HepG2 (cell line): Measurements from ENCODE around the gene SERPINF2. TPM values are rescaled to one million over a fixed set of nuclear protein-coding genes. Genes with fewer than 3 reads are reported as not detected.

Source experiments
- ARID5B ChIP-seq: IDR thresholded peaks from 2 replicates; pipeline ENCODE4 v1.4.0; 2020; ENCODE audit warnings: mild to moderate bottlenecking, missing genetic modification reagents
- BCL6 ChIP-seq: IDR thresholded peaks from 2 replicates; pipeline ENCODE4 v1.6.1; 2016; ENCODE audit warnings: missing genetic modification reagents, missing compliant biosample characterization
- FOXJ3 ChIP-seq: sonication (generic); formaldehyde crosslinking; IDR thresholded peaks from 2 replicates; pipeline ENCODE4 v1.4.0; 2020; ENCODE audit warnings: missing genetic modification reagents, mild to moderate bottlenecking, borderline replicate concordance
- IRX3 ChIP-seq: sonication (generic); formaldehyde crosslinking; IDR thresholded peaks from 2 replicates; pipeline ENCODE4 v1.8.1; 2023; ENCODE audit warnings: mild to moderate bottlenecking, low read depth, missing genetic modification reagents, borderline replicate concordance
- NFE2 ChIP-seq: sonication (generic); formaldehyde crosslinking; IDR thresholded peaks from 2 replicates; pipeline ENCODE4 v1.4.0; 2020; ENCODE audit warnings: missing genetic modification reagents
- NR1H2 ChIP-seq: sonication (generic); formaldehyde crosslinking; IDR thresholded peaks from 2 replicates; pipeline ENCODE4 v1.8.1; 2022; ENCODE audit warnings: low read depth, missing genetic modification reagents, borderline replicate concordance
- PAXIP1 ChIP-seq: sonication (generic); formaldehyde crosslinking; conservative IDR thresholded peaks from 2 replicates; pipeline ENCODE4 v1.4.0; 2020; ENCODE audit warnings: mild to moderate bottlenecking, missing genetic modification reagents, moderate library complexity
- PLRG1 ChIP-seq: fragments of 450-650 bp; conservative IDR thresholded peaks from 2 replicates; pipeline ENCODE4 v1.6.1; 2016
- POGZ ChIP-seq: sonication (generic); formaldehyde crosslinking; IDR thresholded peaks from 2 replicates; pipeline ENCODE4 v1.4.0; 2020; ENCODE audit warnings: mild to moderate bottlenecking, missing genetic modification reagents
- PRDM15 ChIP-seq: sonication (generic); formaldehyde crosslinking; IDR thresholded peaks from 2 replicates; pipeline ENCODE4 v1.4.0; 2020; ENCODE audit warnings: missing genetic modification reagents
- SMYD3 ChIP-seq: sonication (generic); formaldehyde crosslinking; IDR thresholded peaks from 2 replicates; pipeline ENCODE4 v1.8.1; 2023; ENCODE audit warnings: mild to moderate bottlenecking, missing genetic modification reagents
- SP2 ChIP-seq: sonication (generic); formaldehyde crosslinking; IDR thresholded peaks from 2 replicates; pipeline ENCODE4 v1.5.1; 2020; ENCODE audit warnings: mild to moderate bottlenecking, missing genetic modification reagents
- TEF ChIP-seq: sonication (generic); formaldehyde crosslinking; IDR thresholded peaks from 2 replicates; pipeline ENCODE4 v1.5.0; 2020; ENCODE audit warnings: missing genetic modification reagents
- THRA ChIP-seq: sonication (generic); formaldehyde crosslinking; IDR thresholded peaks from 2 replicates; pipeline ENCODE4 v1.4.0; 2020; ENCODE audit warnings: missing genetic modification reagents, borderline replicate concordance
- ZNF746 ChIP-seq: sonication (generic); formaldehyde crosslinking; IDR thresholded peaks from 2 replicates; pipeline ENCODE4 v1.8.0; 2022; ENCODE audit warnings: mild to moderate bottlenecking, missing genetic modification reagents
- ZNF83 ChIP-seq: sonication (generic); formaldehyde crosslinking; IDR thresholded peaks from 2 replicates; pipeline ENCODE4 v1.4.0; 2020; ENCODE audit warnings: missing genetic modification reagents, mild to moderate bottlenecking, borderline replicate concordance
- polyA plus RNA-seq, 8 experiments: library from polyadenylated mRNA; depleted of rRNA in 3 of 8; stranded (reverse) in 7 of 8; unstranded in 1 of 8; fragments of >200 nt; fragmentation: Illumina TruSeq in 4 of 8; extraction: Trizol in 4 of 8; gene quantifications; 2 replicates each; pipeline versions ENCODE4 v1.2.1 to v1.2.3, GENCODE V29; 2011 to 2016; ENCODE audit warnings: low read depth in 4 of 8, missing spikeins in 1 of 8, mixed read lengths in 1 of 8; ENCODE audit not compliant: insufficient read depth in 1 of 8
- total RNA-seq, 5 experiments: library from RNA; depleted of rRNA; stranded (reverse); fragments of >200 nt; fragmentation: Illumina TruSeq; extraction: Trizol; gene quantifications; 2 replicates each; pipeline ENCODE4 v1.2.3, GENCODE V29; 2016; ENCODE audit warnings: low read depth in 1 of 5

Gene SERPINF2
- total and polyA plus RNA-seq, 2 of the 13 experiments (the other 11 are each of a cell fraction or from before 2014, with no cell fraction given), result 309 to 548 TPM

DNA sequence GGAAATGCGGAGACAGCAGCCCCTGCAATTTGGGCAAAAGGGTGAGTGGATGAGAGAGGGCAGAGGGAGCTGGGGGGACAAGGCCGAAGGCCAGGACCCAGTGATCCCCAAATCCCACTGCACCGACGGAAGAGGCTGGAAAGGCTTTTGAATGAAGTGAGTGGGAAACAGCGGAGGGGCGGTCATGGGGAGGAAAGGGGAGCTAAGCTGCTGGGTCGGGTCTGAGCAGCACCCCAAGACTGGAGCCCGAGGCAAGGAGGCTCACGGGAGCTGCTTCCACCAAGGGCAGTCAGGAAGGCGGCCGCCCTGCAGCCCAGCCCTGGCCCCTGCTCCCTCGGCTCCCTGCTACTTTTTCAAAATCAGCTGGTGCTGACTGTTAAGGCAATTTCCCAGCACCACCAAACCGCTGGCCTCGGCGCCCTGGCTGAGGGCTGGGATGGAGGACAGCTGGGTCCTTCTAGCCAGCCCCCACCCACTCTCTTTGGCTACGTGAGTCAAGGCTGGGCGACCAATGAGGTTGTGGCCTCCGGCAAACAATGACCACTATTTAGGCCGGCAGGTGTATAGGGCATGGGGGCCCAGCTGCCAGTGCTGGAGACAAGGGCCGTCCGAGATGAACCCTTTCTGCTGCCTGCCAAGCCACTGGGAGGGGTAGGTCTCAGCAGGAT is 19.7 kb downstream of the SERPINF2 start (continued):
- no peak for TF ChIP-seq PRDM15 (CRISPR knock-in tag)
- no peak for TF ChIP-seq ARID5B (CRISPR knock-in tag)
- no peak for TF ChIP-seq BCL6
- TF ChIP-seq FOXJ3 (CRISPR knock-in tag), result no peak
- TF ChIP-seq THRA (CRISPR knock-in tag), result no peak
- TF ChIP-seq ZNF746, result no peak
- 0 out of 2 replicates have a peak, but pooled peaks have one; percentile 2 for TF ChIP-seq NR1H2 (CRISPR knock-in tag)
- TF ChIP-seq ZNF83 (CRISPR knock-in tag), result no peak; the same call in 1 of the 2 replicates
- TF ChIP-seq POGZ, result no peak; the same call in 1 of the 2 replicates
- no peak for TF ChIP-seq PLRG1
- no peak for TF ChIP-seq SMYD3 (CRISPR knock-in tag)
- no peak for TF ChIP-seq SP2 (CRISPR knock-in tag)
- no peak for TF ChIP-seq NFE2 (CRISPR knock-in tag)
- no peak for TF ChIP-seq PAXIP1 (CRISPR knock-in tag)
- TF ChIP-seq TEF, result no peak
- no peak for TF ChIP-seq IRX3
